H1 (cell line): ENCODE data around the gene IMPDH1. TPM values are rescaled to one million over a fixed set of nuclear protein-coding genes. Genes with fewer than 3 reads are reported as not detected.

Source experiments
- CTCF ChIA-PET: fragments of 300-600 bp; sonication (Branson Sonifier 250); formaldehyde crosslinking; loops from one replicate; lab custom pipeline; 2021; ENCODE audit not compliant: partially characterized antibody; lab: Charles Lee
- POLR2A ChIA-PET: fragments of 300-600 bp; sonication (Branson Sonifier 250); formaldehyde crosslinking; loops from one replicate; lab custom pipeline; 2021; ENCODE audit warnings: inconsistent platforms; ENCODE audit not compliant: partially characterized antibody; lab: Charles Lee
- DNase-seq, 2 experiments: peaks; one replicate each; pipeline versions ENCODE4 v3.0.0 to v3.0.0-alpha.2; 2010 to 2022; ENCODE audit warnings: low spot score in 2 of 2, low read depth in 1 of 2, mixed read lengths in 1 of 2
- FAIRE-seq: peaks from 2 replicates; lab custom pipeline; 2011; peaks lifted over from hg19 to GRCh38; lab: Jason Lieb, UNC
- H2AFZ ChIP-seq: 2 replicates; pipeline ENCODE4 v1.8.1; 2012; ENCODE audit warnings: low read length, inconsistent platforms
- H2AK5ac ChIP-seq: 2 replicates; pipeline ENCODE4 v1.6.1; 2013; ENCODE audit warnings: low read depth, low read length
- H2BK120ac ChIP-seq: replicated peaks from 2 replicates; pipeline ENCODE3; 2013; ENCODE audit warnings: low read depth, low read length, inconsistent platforms
- H2BK12ac ChIP-seq: 2 replicates; pipeline ENCODE4 v1.6.1; 2013; ENCODE audit warnings: low read depth, low read length
- H2BK15ac ChIP-seq: 2 replicates; pipeline ENCODE4 v1.6.1; 2013; ENCODE audit warnings: low read length
- H2BK20ac ChIP-seq: 2 replicates; pipeline ENCODE4 v1.6.1; 2013; ENCODE audit warnings: low read length
- H2BK5ac ChIP-seq: 2 replicates; pipeline ENCODE4 v1.6.1; 2013; ENCODE audit warnings: low read depth, low read length
- H3K14ac ChIP-seq: 2 replicates; pipeline ENCODE4 v1.6.1; 2013; ENCODE audit warnings: inconsistent platforms; ENCODE audit not compliant: insufficient read length
- H3K18ac ChIP-seq: 2 replicates; pipeline ENCODE4 v1.6.1; 2013; ENCODE audit warnings: low read length; ENCODE audit errors: extremely low read depth
- H3K23ac ChIP-seq: 2 replicates; pipeline ENCODE4 v1.6.1; 2013; ENCODE audit warnings: inconsistent platforms; ENCODE audit not compliant: insufficient read length
- H3K23me2 ChIP-seq: 2 replicates; pipeline ENCODE4 v1.6.1; 2013; ENCODE audit warnings: low read depth, low read length
- H3K27ac ChIP-seq: 2 replicates; pipeline ENCODE4 v1.6.1; 2011; ENCODE audit warnings: low read depth, low read length, inconsistent platforms
- H3K27me3 ChIP-seq, 4 experiments: replicated peaks in 1 of 4; 1 replicate in 1 of 4; 2 replicates in 3 of 4; pipeline versions ENCODE4 v1.6.1 to v1.8.1; 2011 to 2013; ENCODE audit warnings: low read length in 3 of 4, mild to moderate bottlenecking in 3 of 4, inconsistent platforms in 2 of 4, mixed read lengths in 2 of 4, moderate library complexity in 1 of 4; ENCODE audit not compliant: control insufficient read depth in 3 of 4, insufficient read depth in 3 of 4; ENCODE audit errors: extremely low read depth in 1 of 4
- H3K36me3 ChIP-seq, 4 experiments: 2 replicates each; pipeline versions ENCODE4 v1.6.1 to v1.8.1; 2011 to 2013; ENCODE audit warnings: mild to moderate bottlenecking in 4 of 4, low read length in 3 of 4, moderate library complexity in 2 of 4, control low read depth in 1 of 4, inconsistent platforms in 1 of 4; ENCODE audit not compliant: insufficient read depth in 4 of 4, control insufficient read depth in 2 of 4
- H3K4ac ChIP-seq: replicated peaks from 2 replicates; pipeline ENCODE3; 2013; ENCODE audit warnings: low read length, low read depth, mixed read lengths, inconsistent platforms; ENCODE audit not compliant: insufficient read length
- H3K4me1 ChIP-seq, 4 experiments: replicated peaks in 1 of 4; 1 replicate in 1 of 4; 2 replicates in 3 of 4; pipeline versions ENCODE4 v1.6.1 to v1.8.1; 2011 to 2013; ENCODE audit warnings: low read length in 3 of 4, inconsistent platforms in 2 of 4, mixed read lengths in 1 of 4; ENCODE audit not compliant: insufficient read depth in 4 of 4, control insufficient read depth in 3 of 4
- H3K4me2 ChIP-seq, 2 experiments: 2 replicates each; pipeline versions ENCODE4 v1.6.1 to v1.8.1; 2011 to 2013; ENCODE audit warnings: low read depth in 2 of 2, low read length in 2 of 2, control low read depth in 1 of 2, inconsistent platforms in 1 of 2, mild to moderate bottlenecking in 1 of 2; ENCODE audit not compliant: insufficient read depth in 1 of 2
- H3K4me3 ChIP-seq, 4 experiments: fragments of 200-600, 300-600 bp in 1 of 4; sonication (generic), shearing (Covaris generic), sonication (Bioruptor Twin) in 1 of 4; 2 replicates each; pipeline versions ENCODE4 v1.5.1 to v1.8.1; 2011 to 2016; ENCODE audit warnings: low read length in 4 of 4, low read depth in 3 of 4, control low read depth in 2 of 4, inconsistent platforms in 2 of 4, mild to moderate bottlenecking in 2 of 4, mixed read lengths in 1 of 4, moderate library complexity in 1 of 4; ENCODE audit not compliant: insufficient read depth in 2 of 4; ENCODE audit errors: extremely low read depth in 1 of 4
- H3K56ac ChIP-seq: replicated peaks from 2 replicates; pipeline ENCODE3; 2013; ENCODE audit warnings: low read depth, mild to moderate bottlenecking, mixed read lengths, low read length, inconsistent platforms; ENCODE audit not compliant: insufficient read length
- H3K79me1 ChIP-seq: 2 replicates; pipeline ENCODE4 v1.6.1; 2013; ENCODE audit warnings: low read depth, low read length, control low read depth
- H3K79me2 ChIP-seq, 2 experiments: 2 replicates each; pipeline versions ENCODE4 v1.6.1 to v1.8.1; 2012 to 2013; ENCODE audit warnings: low read length in 2 of 2, mild to moderate bottlenecking in 2 of 2, inconsistent platforms in 1 of 2; ENCODE audit not compliant: insufficient read depth in 2 of 2, control insufficient read depth in 1 of 2
- H3K9ac ChIP-seq, 4 experiments: replicated peaks in 1 of 4; 1 replicate in 1 of 4; 2 replicates in 3 of 4; pipeline versions ENCODE4 v1.6.1 to v1.8.1; 2011 to 2013; ENCODE audit warnings: low read depth in 3 of 4, low read length in 3 of 4, control low read depth in 2 of 4, mild to moderate bottlenecking in 2 of 4, moderate library complexity in 2 of 4, inconsistent platforms in 1 of 4; ENCODE audit errors: extremely low read depth in 1 of 4
- H3K9me3 ChIP-seq, 2 experiments: 2 replicates each; pipeline versions ENCODE4 v1.6.1 to v1.8.1; 2012 to 2013; ENCODE audit warnings: mild to moderate bottlenecking in 2 of 2, moderate library complexity in 2 of 2, control low read depth in 1 of 2, inconsistent platforms in 1 of 2, low read depth in 1 of 2, low read length in 1 of 2, mixed read lengths in 1 of 2; ENCODE audit not compliant: insufficient read depth in 2 of 2
- H4K20me1 ChIP-seq, 2 experiments: replicated peaks in 1 of 2; 2 replicates each; pipeline versions ENCODE3 to v1.8.1; 2011 to 2013; ENCODE audit warnings: inconsistent platforms in 2 of 2, low read length in 2 of 2, mild to moderate bottlenecking in 1 of 2; ENCODE audit not compliant: insufficient read depth in 2 of 2, control insufficient read depth in 1 of 2
- H4K5ac ChIP-seq: 2 replicates; pipeline ENCODE4 v1.6.1; 2013; ENCODE audit warnings: low read length, low read depth, mixed read lengths, inconsistent platforms; ENCODE audit not compliant: insufficient read length
- H4K8ac ChIP-seq: 2 replicates; pipeline ENCODE4 v1.8.0; 2013; ENCODE audit warnings: mild to moderate bottlenecking, moderate library complexity, low read length, inconsistent platforms; ENCODE audit not compliant: insufficient read depth; ENCODE audit errors: extremely low read depth
- H4K91ac ChIP-seq: replicated peaks from 2 replicates; pipeline ENCODE3; 2013; ENCODE audit warnings: low read length, mixed read lengths, inconsistent platforms; ENCODE audit not compliant: insufficient read length
- EP300 ChIP-seq, 2 experiments: IDR thresholded peaks; 1 replicate in 1 of 2; 2 replicates in 1 of 2; pipeline ENCODE4 v1.6.1; 2011 to 2012; ENCODE audit warnings: low read depth in 2 of 2, low read length in 2 of 2, mild to moderate bottlenecking in 2 of 2, borderline replicate concordance in 1 of 2, inconsistent platforms in 1 of 2, moderate library complexity in 1 of 2
- TAF7 ChIP-seq: optimal IDR thresholded peaks from 2 replicates; pipeline ENCODE3; 2011; ENCODE audit warnings: low read depth, mild to moderate bottlenecking, inconsistent platforms, low read length, moderate library complexity, borderline replicate concordance
- WGBS, 2 experiments: shearing (Covaris generic) in 1 of 2; methylation state at CpG; one replicate each; pipeline versions ENCODE4 v1.1.6 to v1.1.7; 2013 to 2015; ENCODE audit warnings: low lambda C conversion rate in 2 of 2, mixed read lengths in 2 of 2, inconsistent platforms in 1 of 2, low coverage in 1 of 2, missing lambda C conversion rate in 1 of 2; ENCODE audit not compliant: insufficient replicate concordance in 2 of 2, insufficient coverage in 1 of 2, insufficient read length in 1 of 2; ENCODE audit errors: extremely low coverage in 1 of 2, missing lambda C conversion rate in 1 of 2; 5-methylcytosine and 5-hydroxymethylcytosine counted together
- polyA plus RNA-seq, 7 experiments: library from polyadenylated mRNA; depleted of rRNA in 3 of 7; stranded (reverse) in 5 of 7; unstranded in 2 of 7; fragments of >200 nt in 5 of 7; fragments of 200-250 nt in 2 of 7; gene quantifications; 1 replicate in 5 of 7; 2 replicates in 1 of 7; 4 replicates in 1 of 7; pipeline versions ENCODE4 v1.2.1 to v1.2.3, GENCODE V29; 2011 to 2013; ENCODE audit warnings: missing spikeins in 2 of 7, mixed read lengths in 2 of 7
- total RNA-seq: library from RNA; stranded (reverse); fragmentation: NEBNext Ultra II Directional; extraction: Animal tissue kit (Norgen Biotek cat#: 25700); gene quantifications from 2 replicates; pipeline ENCODE4 v1.2.1, GENCODE V29; 2021

IMPDH1 gene
- total and polyA plus RNA-seq, 2 of the 8 experiments (the other 6 are each of a cell fraction or from before 2014, with no cell fraction given), result 45.8 TPM

- Histone ChIP-seq H2BK5ac (no peak overlapping the region), H3K36me3 (no peaks in the 10 kb centered on the region), H4K8ac (peak overlapping the region; percentile 17; the same call in 1 of the 2 replicates), H4K20me1 (no peaks in the 10 kb centered on the region), H3K14ac (no peak overlapping the region), H2AK5ac (no peak overlapping the region), H3K9me3 (no peaks in the 10 kb centered on the region), H3K56ac (no peak overlapping the region), H3K9ac (no peak overlapping the region), H2BK12ac (no peak overlapping the region), H3K23me2 (no peaks in the 10 kb centered on the region), H2BK15ac (no peak overlapping the region), H3K23ac (no peak overlapping the region), H3K4ac (no peak overlapping the region), H3K27me3 (no peaks in the 10 kb centered on the region), H4K5ac (no peak overlapping the region), H3K79me1 (no peaks in the 10 kb centered on the region), H2AFZ (peak overlapping the region; percentile 87), H3K27ac (no peak overlapping the region), H2BK20ac (no peak overlapping the region), H3K4me2 (no peak overlapping the region), H4K91ac (no peak overlapping the region), H3K4me3 (no peak overlapping the region), H3K18ac (no peak overlapping the region), H3K4me1 (no peaks in the 10 kb centered on the region), H3K79me2 (no peaks in the 10 kb centered on the region), H2BK120ac (no peak overlapping the region)
- DNase-seq, result no peak
- CTCF ChIA-PET, result interaction anchor here (0.6 to 25.2 kb wide), 10 partner anchors 10 to 917 kb away, joined by 3 to 477 read pairs (median 6); no protein-coding TSS in a partner anchor
- WGBS, 2 experiments, result 86% methylated on average over 7 of the region's 7 CpGs; no CpG with 5 or more reads in 1 of the 2 experiments
- no peak for FAIRE-seq
- POLR2A ChIA-PET, result interaction anchor here (0.8 to 3.5 kb wide), 3 partner anchors 11 to 15 kb away, joined by 3 to 18 read pairs (median 3); partner anchors contain the start of gene HILPDA
- TF ChIP-seq TAF7, result no peak
- TF ChIP-seq EP300 (IDR thresholded peaks at IDR 0.05; ENCODE audit: borderline replicate concordance in 1 of 2, low read depth in 2 of 2, low read length in 2 of 2), result no peak
Measured at GRCh38 chr7:128443831-128444600, 34.2 kb upstream of the IMPDH1 start.
